Kidney capillary endothelial cell (primary cell): Measurements from ENCODE around the gene AMMECR1.

Source experiments
- DNase-seq: peaks from one replicate; pipeline ENCODE4 v3.0.0-alpha.2; 2018; ENCODE audit warnings: low spot score

Gene AMMECR1

DNA sequence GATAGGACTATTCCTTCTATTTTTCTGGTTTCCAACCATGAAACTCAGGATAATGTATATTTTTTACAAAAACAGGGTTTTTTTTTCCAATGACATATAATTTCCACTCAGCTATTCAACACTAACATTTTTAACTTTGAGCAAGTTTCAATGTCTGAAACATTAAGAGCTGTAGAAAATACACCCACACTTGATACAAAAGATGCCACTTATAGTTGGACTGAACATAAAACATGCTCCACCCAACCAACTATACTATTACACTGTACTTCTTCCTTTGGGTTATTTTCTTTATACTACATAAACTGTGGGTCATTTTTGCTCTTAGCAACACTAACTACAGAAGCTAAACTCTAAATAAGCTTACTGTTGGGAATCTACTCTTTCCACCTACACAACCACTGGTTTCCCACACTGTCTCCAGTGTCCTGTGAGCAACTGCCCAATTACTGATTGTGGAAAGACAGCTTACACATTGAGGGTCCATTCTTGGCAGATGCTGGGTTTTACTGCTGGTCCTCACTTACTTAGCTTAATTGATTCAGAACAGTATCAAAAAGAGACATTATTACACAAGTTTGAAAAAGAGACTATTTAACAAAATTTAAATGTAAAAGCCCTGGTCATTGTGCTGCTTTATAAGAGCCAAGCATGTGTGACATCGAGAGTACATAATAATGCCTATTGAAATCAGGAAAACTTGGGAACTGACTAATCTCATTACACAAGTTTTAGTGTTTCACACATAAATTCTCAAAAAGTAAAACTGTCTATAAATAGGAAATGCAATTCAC is 6.3 kb downstream of the AMMECR1 start:
- no peak for DNase-seq

DNA sequence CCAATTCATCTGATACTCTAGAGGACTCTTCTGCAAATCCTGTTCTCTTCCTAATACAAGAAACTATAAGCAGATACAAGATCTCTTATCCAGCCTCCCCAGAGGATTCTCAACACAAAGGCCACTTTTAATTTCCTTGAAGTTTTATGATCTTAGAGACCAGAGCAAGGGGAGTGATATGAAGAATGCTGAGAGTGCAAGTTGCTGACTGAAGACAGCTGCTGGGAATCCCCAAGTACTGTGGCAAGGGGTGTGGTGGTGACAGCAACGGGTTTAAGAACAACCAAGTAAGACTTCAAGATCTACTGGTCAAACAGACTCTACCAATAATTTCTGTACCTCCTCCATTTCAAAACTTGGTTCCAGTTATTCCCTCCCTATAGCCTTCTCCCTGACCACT is 7.0 kb downstream of the AMMECR1 start:
- no peak for DNase-seq

GRCh38 chrX:110310000-110310790 is 7.7 kb downstream of the AMMECR1 start:
- DNase-seq, result no peak

GRCh38 chrX:110308220-110308619 is 9.7 kb downstream of the AMMECR1 start:
- no peak for DNase-seq

GRCh38 chrX:110304884-110305283 is 13.0 kb downstream of the AMMECR1 start:
- DNase-seq, result no peak

DNA sequence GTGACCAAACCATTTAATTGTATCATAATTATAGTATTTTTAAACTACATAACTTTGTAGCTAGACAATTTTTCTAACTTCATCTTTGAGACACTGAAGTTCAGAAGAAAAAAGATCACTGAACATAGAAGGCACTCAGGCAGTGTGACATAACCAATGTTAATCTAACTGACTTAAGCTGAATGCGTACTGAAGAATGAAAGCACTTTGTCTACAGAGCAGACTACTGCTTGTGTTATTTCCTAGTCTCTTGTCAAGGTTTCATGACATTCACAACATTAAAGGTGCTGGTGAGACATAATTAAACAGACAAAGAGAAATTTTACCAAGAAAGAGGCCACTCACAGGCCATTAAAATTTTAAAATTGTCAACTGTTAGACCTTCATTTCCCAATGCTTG is 13.5 kb downstream of the AMMECR1 start:
- DNase-seq, result no peak

DNA sequence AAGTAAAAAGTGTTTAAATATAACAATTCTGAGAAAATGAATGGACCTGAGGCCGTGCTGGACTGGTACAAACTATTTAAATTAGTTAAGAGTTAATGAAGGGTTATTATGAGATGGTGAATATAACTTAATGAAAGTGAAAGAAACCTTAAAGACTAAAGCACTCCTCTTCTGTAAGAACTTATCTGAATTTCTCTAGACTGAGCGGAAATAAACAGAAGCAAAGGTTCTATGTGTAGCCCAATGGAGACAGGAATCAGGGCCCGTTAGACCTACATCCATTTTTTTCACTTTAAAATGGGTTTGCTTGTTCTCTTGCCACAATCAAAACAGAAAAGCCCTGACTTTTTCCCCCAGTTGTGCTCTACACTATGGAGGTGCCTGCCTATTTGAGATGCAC is 14.9 kb downstream of the AMMECR1 start:
- no peak for DNase-seq

DNA sequence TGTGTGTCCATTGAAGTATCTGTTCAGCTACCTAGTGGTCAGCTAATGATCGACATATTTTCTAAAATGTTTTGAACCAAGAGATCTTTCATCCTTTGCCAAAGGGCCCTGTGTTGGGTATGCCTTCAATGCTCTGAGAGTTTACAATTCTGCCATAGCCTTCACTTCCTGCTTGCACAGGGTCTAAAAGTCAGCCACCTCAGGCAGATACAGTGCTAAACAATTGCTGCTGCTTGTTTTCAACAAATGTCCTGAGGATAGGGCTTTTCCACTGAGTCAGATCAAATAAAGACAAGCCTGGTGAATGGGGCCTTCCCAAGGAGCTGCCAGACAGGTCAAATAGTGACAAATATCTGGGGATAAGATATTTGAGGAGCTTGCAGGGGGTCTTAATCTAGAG is 16.7 kb downstream of the AMMECR1 start:
- DNase-seq, result no peak

DNA sequence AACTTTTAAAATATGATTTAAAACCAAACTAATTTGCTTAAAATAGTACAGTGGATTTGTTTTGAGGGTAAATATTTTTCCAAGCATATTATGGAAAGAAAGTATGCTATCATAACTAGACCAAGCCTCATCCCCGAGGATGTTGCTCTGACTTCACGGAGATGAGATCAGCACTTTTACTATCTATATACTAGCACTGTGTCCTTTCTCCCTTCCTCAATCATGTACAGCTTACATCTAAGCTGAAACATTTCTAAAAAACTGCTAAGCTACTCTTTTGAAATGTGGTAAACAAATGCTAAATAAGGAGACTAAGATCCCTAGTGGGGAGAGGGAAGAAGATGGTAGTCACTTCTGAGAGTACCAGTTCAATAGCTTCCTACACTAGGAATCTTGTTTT is 23.8 kb downstream of the AMMECR1 start:
- no peak for DNase-seq

DNA sequence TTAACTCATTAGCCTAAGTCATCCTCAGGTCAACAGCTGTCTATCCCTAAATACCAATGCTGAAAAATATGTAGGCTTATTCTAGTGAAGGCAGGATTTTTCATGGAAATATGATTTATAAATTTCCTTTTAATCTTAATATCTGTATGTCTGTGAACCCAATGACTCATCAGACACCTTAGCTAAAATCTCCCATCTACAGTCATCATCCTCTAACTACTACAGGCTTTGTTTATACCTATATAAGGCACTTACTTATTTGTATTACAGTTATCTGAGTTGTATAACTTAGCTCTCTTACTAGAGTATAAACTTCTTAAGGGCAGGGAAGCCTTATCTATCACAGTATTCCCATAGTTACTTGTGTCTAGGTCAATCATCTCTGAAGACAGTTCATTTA is 24.2 kb downstream of the AMMECR1 start:
- DNase-seq, result no peak

- no peak for DNase-seq
Observed at GRCh38 chrX:110287605-110288004, 30.3 kb downstream of the AMMECR1 start.

DNA sequence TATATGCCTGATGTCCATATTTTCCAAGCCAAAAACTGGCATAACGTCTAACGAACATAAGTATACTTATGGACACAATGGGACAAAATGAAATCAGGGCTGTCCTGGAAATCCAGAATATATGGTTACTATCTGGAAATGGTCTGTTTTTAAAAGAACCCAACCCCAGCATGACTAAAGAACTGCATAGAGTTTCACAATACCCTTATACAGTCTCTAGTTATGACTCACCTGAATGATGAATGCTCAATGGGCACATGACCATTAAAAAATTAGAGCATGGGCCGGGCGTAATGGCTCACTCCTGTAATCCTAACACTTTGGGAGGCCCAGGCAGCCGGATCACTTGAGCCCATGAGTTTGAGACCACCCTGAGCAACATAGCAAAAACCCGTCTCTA is 31.8 kb downstream of the AMMECR1 start:
- peak; percentile 27 for DNase-seq

DNA sequence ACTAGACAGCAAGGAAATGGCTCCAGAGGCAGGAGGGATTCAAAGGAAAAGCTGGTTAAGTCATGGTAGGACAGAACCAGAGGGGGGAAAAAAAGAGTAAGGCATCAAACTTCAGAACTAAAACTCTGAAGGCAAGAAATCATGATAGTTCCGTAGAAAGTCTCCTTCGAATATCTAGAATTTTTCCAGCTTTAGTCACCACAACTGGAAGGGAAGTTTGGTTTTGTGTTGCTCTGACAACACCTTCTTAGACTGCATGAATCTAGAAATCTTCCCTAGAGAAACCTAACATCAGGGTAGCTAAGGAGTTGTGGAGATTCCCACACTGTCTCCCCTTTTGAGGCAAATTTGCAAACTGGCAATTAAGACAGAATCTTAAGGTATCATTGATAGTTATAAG is 33.7 kb downstream of the AMMECR1 start:
- DNase-seq, result no peak

GRCh38 chrX:110282922-110283321 is 35.0 kb downstream of the AMMECR1 start:
- DNase-seq, result no peak

DNA sequence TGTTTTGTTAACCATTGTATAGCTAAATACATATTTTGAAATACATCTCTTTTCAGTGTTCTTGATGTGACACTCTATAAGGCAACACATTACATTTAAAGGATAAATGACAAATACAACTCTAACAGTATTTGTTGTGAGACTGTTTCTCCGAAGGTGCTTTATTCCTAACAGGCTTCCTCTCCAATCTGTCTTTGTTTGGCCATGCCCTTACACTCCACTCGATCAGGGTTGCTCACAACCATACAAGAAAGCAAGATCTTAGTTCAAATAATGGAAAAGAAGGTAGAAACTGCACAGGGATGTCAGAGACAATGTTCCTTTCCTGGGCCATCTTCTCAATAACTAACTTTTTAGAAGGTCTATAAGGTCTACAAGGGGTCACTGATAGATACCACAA is 36.5 kb downstream of the AMMECR1 start:
- DNase-seq, result no peak

- no peak for DNase-seq
Observed at GRCh38 chrX:110280954-110281353, 36.9 kb downstream of the AMMECR1 start.

- no peak for DNase-seq
Observed at GRCh38 chrX:110277609-110278008, 40.3 kb downstream of the AMMECR1 start.

- DNase-seq, result no peak
Observed at GRCh38 chrX:110276778-110277177, 41.1 kb downstream of the AMMECR1 start.

- DNase-seq, result no peak
Observed at GRCh38 chrX:110268886-110269285, 49.0 kb downstream of the AMMECR1 start.

DNA sequence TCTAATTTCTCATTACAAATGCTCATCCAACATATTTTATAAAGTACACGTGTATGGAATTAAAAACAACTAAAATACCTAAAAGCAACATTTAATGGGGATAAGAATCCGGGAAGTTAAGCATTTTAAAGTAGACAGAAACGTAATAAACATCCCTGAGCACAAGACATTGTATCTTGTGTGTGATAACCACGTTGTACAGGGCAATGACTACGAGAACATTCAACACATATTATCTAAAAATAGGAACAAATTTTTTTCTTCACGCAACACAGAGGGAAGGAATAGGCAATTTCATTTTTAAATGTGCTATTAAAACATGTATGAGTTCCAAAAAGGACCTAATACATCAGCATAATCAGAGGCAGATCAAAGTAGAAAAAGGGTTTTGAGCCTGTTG is 49.5 kb downstream of the AMMECR1 start:
- no peak for DNase-seq

DNA sequence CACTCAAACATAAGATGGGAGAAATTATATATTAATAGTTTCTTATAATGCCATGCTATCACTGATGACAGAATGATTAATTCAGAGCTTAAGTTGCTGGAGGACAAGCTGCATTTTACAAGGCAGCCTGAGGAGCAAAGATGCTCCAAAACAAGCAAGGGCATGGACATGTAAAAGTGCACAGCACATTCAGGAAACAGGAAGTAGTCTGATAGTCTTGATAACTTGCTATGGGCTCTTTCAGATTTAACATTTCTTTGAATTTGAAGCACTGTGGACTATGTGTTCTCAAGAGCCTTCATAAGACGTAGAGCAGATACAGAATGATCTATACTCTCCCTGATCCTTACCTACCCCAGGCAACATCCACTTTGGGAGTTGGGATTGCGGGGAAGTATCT is 50.0 kb downstream of the AMMECR1 start:
- DNase-seq, result no peak

- no peak for DNase-seq
Observed at GRCh38 chrX:110265661-110266060, 52.2 kb downstream of the AMMECR1 start.

DNA sequence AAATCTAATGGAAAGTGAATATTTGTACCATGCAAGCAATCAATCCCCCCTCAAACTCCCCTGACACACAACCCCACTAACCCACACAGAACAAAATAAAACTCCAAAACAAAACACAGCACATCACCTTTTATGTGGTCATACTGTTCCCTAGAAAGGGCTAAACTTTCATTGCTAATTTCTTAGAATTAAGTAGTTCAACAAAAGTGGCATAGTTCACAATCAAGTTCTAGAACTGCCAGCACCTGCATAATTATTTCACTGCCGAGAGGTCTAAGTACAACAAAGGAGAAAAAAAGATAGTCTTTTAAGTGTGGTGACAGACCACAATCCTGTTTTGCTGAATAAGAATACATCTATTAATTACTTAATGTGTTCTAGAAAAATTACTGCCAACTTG is 58.8 kb downstream of the AMMECR1 start:
- DNase-seq, result no peak

- peak; percentile 16 for DNase-seq
Observed at GRCh38 chrX:110258552-110258951, 59.3 kb downstream of the AMMECR1 start.
